K562 (cell line): ENCODE results near the gene UNC45A. TPM values are rescaled to one million over a fixed set of nuclear protein-coding genes. Genes with fewer than 3 reads are reported as not detected.

Experiments used
- CHCHD3 ChIP-seq: fragments of 250-450 bp; sonication (Bioruptor Pico); IDR thresholded peaks from 2 replicates; pipeline ENCODE4 v2.1.2; 2022; ENCODE audit warnings: mild to moderate bottlenecking
- GABPA ChIP-seq: fragments of 200-800 bp; sonication (Bioruptor generic); conservative IDR thresholded peaks from 2 replicates; pipeline ENCODE4 v1.6.1; 2016; ENCODE audit warnings: low read depth, missing genetic modification characterization, missing compliant biosample characterization
- GTF2E2 ChIP-seq: fragments of 200-800 bp; sonication (Bioruptor generic); IDR thresholded peaks from 2 replicates; pipeline ENCODE4 v1.6.1; 2016; ENCODE audit warnings: missing genetic modification characterization, missing compliant biosample characterization
- KDM5B ChIP-seq: fragments of 200-600 bp; sonication (generic); IDR thresholded peaks from 2 replicates; pipeline ENCODE4 v1.6.1; 2012; ENCODE audit warnings: low read depth, mild to moderate bottlenecking, moderate library complexity, low read length, control low read depth, inconsistent platforms; ENCODE audit not compliant: insufficient replicate concordance
- MAFK ChIP-seq: IDR thresholded peaks from 2 replicates; pipeline ENCODE4 v1.6.1; 2011; ENCODE audit warnings: low read length, improper control_type of control experiment
- SIRT6 ChIP-seq: IDR thresholded peaks from one replicate; pipeline ENCODE4 v1.6.1; 2012; ENCODE audit warnings: low read depth, mild to moderate bottlenecking, control low read depth, inconsistent platforms, low read length, moderate library complexity
- TGIF2 ChIP-seq: sonication (generic); formaldehyde crosslinking; IDR thresholded peaks from 2 replicates; pipeline ENCODE4 v1.8.1; 2022; ENCODE audit warnings: mild to moderate bottlenecking, missing genetic modification reagents, moderate library complexity
- ZNF311 ChIP-seq: fragments of 250-450 bp; sonication (Bioruptor Pico); IDR thresholded peaks from 2 replicates; pipeline ENCODE4 v1.4.0; 2020; ENCODE audit warnings: mild to moderate bottlenecking, moderate library complexity
- polyA plus RNA-seq, 8 experiments: library from polyadenylated mRNA; depleted of rRNA in 4 of 8; stranded (reverse) in 5 of 8; unstranded in 3 of 8; fragments of >200 nt; fragmentation: Nextera tagmentation in 2 of 8; fragmentation: Illumina TruSeq in 1 of 8; extraction: Ambion mirVana in 2 of 8; extraction: Trizol in 1 of 8; gene quantifications; 2 replicates each; pipeline versions ENCODE4 v1.2.1 to v1.2.3, GENCODE V29; 2011 to 2014; ENCODE audit warnings: inconsistent platforms in 1 of 8, missing spikeins in 1 of 8
- total RNA-seq, 7 experiments: library from RNA; depleted of rRNA in 6 of 7; stranded (reverse); fragments of >200 nt in 6 of 7; fragmentation: Illumina TruSeq in 2 of 7; extraction: Trizol in 2 of 7; gene quantifications; 2 replicates each; pipeline versions ENCODE4 v1.2.1 to v1.2.3, GENCODE V29; 2011 to 2021; ENCODE audit warnings: low replicate concordance in 1 of 7
- TF ChIP-seq, protein P1 (sequence below): sonication (generic); formaldehyde crosslinking; IDR thresholded peaks from 2 replicates; pipeline ENCODE4 v1.8.1; 2023; ENCODE audit warnings: mild to moderate bottlenecking, missing genetic modification reagents
- TF ChIP-seq, protein P2 (sequence below), 2 experiments: IDR thresholded peaks; 2 replicates each; pipeline ENCODE4 v1.6.1; 2012; ENCODE audit warnings: improper control_type of control experiment in 2 of 2, low read depth in 2 of 2, low read length in 2 of 2, borderline replicate concordance in 1 of 2
- TF ChIP-seq, protein P3 (sequence below), 3 experiments: fragments of 200-800 bp in 1 of 3; fragments of 250-450 bp in 1 of 3; fragments of 450-650 bp in 1 of 3; sonication (Bioruptor Pico) in 1 of 3; sonication (Bioruptor generic) in 1 of 3; formaldehyde crosslinking in 1 of 3; IDR thresholded peaks; 2 replicates each; pipeline versions ENCODE4 v1.6.1 to v1.8.0; 2016 to 2022; ENCODE audit warnings: mild to moderate bottlenecking in 2 of 3, missing genetic modification characterization in 2 of 3, missing compliant biosample characterization in 1 of 3, moderate library complexity in 1 of 3
- TF ChIP-seq, protein P4 (sequence below): sonication (generic); formaldehyde crosslinking; IDR thresholded peaks from 2 replicates; pipeline ENCODE4 v1.8.0; 2022; ENCODE audit warnings: mild to moderate bottlenecking, low read depth, missing genetic modification reagents
- TF ChIP-seq, protein P5 (sequence below), 2 experiments: fragments of 150-350 bp in 1 of 2; IDR thresholded peaks; 2 replicates each; pipeline ENCODE4 v1.6.1; 2012 to 2016; ENCODE audit warnings: low read depth in 2 of 2, low read length in 2 of 2, mild to moderate bottlenecking in 1 of 2, moderate library complexity in 1 of 2

The UNC45A gene
- total and polyA plus RNA-seq, 9 of the 15 experiments (the other 6 are each of a cell fraction or from before 2014, with no cell fraction given) = 22.4 to 79.3 (median 43.7) TPM

DNA sequence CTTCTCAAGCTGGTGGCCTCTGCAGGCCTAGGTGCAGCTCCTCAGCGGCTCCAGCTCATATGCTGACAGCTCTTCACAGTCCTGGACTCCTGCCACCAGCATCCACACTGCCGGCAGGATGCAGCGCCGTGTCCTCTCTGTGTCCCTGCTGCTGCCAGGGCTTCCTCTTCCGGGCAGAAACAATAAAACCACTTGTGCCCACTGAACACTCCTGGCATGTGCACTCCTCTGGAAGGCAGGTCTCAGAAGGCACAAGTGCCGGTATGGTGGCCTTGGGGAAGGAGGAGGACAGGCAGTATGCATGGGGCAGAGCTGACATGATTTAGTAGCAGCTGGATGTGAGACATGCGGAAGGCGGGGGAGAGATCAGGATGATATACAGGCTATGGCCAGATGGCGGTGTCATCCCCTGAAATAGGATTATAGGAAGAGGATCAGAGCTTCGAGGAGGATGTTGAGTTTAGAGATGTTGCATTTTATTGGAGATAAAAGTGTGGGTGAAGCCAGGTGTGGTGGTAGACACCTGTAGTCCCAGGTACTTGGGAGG is 39.4 kb upstream of the UNC45A start (continued):
- TF ChIP-seq, protein P1, sequence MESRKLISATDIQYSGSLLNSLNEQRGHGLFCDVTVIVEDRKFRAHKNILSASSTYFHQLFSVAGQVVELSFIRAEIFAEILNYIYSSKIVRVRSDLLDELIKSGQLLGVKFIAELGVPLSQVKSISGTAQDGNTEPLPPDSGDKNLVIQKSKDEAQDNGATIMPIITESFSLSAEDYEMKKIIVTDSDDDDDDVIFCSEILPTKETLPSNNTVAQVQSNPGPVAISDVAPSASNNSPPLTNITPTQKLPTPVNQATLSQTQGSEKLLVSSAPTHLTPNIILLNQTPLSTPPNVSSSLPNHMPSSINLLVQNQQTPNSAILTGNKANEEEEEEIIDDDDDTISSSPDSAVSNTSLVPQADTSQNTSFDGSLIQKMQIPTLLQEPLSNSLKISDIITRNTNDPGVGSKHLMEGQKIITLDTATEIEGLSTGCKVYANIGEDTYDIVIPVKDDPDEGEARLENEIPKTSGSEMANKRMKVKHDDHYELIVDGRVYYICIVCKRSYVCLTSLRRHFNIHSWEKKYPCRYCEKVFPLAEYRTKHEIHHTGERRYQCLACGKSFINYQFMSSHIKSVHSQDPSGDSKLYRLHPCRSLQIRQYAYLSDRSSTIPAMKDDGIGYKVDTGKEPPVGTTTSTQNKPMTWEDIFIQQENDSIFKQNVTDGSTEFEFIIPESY (CRISPR knock-in tag) = peak; percentile 60; the same call in 1 of the 2 replicates
- TF ChIP-seq TGIF2 (CRISPR knock-in tag) (no peak), KDM5B (no peak), SIRT6 (no peak), GTF2E2 (tag) (no peak), ZNF311 (CRISPR knock-in tag) (no peak), MAFK (0 out of 2 replicates have a peak, but pooled peaks have one; percentile 15), CHCHD3 (CRISPR knock-in tag) (no peak), GABPA (tag) (0 out of 2 replicates have a peak, but pooled peaks have one; percentile 30)
- TF ChIP-seq, protein P2, sequence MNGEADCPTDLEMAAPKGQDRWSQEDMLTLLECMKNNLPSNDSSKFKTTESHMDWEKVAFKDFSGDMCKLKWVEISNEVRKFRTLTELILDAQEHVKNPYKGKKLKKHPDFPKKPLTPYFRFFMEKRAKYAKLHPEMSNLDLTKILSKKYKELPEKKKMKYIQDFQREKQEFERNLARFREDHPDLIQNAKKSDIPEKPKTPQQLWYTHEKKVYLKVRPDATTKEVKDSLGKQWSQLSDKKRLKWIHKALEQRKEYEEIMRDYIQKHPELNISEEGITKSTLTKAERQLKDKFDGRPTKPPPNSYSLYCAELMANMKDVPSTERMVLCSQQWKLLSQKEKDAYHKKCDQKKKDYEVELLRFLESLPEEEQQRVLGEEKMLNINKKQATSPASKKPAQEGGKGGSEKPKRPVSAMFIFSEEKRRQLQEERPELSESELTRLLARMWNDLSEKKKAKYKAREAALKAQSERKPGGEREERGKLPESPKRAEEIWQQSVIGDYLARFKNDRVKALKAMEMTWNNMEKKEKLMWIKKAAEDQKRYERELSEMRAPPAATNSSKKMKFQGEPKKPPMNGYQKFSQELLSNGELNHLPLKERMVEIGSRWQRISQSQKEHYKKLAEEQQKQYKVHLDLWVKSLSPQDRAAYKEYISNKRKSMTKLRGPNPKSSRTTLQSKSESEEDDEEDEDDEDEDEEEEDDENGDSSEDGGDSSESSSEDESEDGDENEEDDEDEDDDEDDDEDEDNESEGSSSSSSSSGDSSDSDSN (IDR thresholded peaks at IDR 0.05; ENCODE audit: borderline replicate concordance in 1 of 2, low read depth in 2 of 2, low read length in 2 of 2) = no peak
- TF ChIP-seq, protein P3, sequence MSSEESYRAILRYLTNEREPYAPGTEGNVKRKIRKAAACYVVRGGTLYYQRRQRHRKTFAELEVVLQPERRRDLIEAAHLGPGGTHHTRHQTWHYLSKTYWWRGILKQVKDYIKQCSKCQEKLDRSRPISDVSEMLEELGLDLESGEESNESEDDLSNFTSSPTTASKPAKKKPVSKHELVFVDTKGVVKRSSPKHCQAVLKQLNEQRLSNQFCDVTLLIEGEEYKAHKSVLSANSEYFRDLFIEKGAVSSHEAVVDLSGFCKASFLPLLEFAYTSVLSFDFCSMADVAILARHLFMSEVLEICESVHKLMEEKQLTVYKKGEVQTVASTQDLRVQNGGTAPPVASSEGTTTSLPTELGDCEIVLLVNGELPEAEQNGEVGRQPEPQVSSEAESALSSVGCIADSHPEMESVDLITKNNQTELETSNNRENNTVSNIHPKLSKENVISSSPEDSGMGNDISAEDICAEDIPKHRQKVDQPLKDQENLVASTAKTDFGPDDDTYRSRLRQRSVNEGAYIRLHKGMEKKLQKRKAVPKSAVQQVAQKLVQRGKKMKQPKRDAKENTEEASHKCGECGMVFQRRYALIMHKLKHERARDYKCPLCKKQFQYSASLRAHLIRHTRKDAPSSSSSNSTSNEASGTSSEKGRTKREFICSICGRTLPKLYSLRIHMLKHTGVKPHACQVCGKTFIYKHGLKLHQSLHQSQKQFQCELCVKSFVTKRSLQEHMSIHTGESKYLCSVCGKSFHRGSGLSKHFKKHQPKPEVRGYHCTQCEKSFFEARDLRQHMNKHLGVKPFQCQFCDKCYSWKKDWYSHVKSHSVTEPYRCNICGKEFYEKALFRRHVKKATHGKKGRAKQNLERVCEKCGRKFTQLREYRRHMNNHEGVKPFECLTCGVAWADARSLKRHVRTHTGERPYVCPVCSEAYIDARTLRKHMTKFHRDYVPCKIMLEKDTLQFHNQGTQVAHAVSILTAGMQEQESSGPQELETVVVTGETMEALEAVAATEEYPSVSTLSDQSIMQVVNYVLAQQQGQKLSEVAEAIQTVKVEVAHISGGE (CRISPR knock-in tag; IDR thresholded peaks at IDR 0.05) = no peak
- TF ChIP-seq, protein P4, sequence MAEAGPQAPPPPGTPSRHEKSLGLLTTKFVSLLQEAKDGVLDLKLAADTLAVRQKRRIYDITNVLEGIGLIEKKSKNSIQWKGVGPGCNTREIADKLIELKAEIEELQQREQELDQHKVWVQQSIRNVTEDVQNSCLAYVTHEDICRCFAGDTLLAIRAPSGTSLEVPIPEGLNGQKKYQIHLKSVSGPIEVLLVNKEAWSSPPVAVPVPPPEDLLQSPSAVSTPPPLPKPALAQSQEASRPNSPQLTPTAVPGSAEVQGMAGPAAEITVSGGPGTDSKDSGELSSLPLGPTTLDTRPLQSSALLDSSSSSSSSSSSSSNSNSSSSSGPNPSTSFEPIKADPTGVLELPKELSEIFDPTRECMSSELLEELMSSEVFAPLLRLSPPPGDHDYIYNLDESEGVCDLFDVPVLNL (CRISPR knock-in tag) = no peak
- TF ChIP-seq, protein P5, sequence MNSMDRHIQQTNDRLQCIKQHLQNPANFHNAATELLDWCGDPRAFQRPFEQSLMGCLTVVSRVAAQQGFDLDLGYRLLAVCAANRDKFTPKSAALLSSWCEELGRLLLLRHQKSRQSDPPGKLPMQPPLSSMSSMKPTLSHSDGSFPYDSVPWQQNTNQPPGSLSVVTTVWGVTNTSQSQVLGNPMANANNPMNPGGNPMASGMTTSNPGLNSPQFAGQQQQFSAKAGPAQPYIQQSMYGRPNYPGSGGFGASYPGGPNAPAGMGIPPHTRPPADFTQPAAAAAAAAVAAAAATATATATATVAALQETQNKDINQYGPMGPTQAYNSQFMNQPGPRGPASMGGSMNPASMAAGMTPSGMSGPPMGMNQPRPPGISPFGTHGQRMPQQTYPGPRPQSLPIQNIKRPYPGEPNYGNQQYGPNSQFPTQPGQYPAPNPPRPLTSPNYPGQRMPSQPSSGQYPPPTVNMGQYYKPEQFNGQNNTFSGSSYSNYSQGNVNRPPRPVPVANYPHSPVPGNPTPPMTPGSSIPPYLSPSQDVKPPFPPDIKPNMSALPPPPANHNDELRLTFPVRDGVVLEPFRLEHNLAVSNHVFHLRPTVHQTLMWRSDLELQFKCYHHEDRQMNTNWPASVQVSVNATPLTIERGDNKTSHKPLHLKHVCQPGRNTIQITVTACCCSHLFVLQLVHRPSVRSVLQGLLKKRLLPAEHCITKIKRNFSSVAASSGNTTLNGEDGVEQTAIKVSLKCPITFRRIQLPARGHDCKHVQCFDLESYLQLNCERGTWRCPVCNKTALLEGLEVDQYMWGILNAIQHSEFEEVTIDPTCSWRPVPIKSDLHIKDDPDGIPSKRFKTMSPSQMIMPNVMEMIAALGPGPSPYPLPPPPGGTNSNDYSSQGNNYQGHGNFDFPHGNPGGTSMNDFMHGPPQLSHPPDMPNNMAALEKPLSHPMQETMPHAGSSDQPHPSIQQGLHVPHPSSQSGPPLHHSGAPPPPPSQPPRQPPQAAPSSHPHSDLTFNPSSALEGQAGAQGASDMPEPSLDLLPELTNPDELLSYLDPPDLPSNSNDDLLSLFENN (IDR thresholded peaks at IDR 0.05; ENCODE audit: low read depth in 2 of 2, low read length in 2 of 2) = no peak
